Keratinocyte (primary cell): ENCODE measurements around the gene LRP1B. TPM values are rescaled to one million over a fixed set of nuclear protein-coding genes. Genes with fewer than 3 reads are reported as not detected.

Source experiments
- DNase-seq: peaks from one replicate; pipeline ENCODE4 v3.0.0-alpha.2; 2011; ENCODE audit warnings: low read depth, missing footprints, low spot score
- FAIRE-seq: peaks from 2 replicates; lab custom pipeline; 2011; peaks lifted over from hg19 to GRCh38; lab: Jason Lieb, UNC
- H2AFZ ChIP-seq: 2 replicates; pipeline ENCODE4 v1.6.0; 2012; ENCODE audit warnings: low read length, control low read depth, inconsistent platforms; ENCODE audit not compliant: control insufficient read depth
- H3K27ac ChIP-seq: 2 replicates; pipeline ENCODE4 v1.5.1; 2011; ENCODE audit warnings: low read length; ENCODE audit not compliant: control insufficient read depth, insufficient read depth
- H3K27me3 ChIP-seq: 3 replicates; pipeline ENCODE4 v1.6.0; 2011; ENCODE audit warnings: low read length; ENCODE audit not compliant: control insufficient read depth, insufficient read depth; ENCODE audit errors: extremely low read depth
- H3K36me3 ChIP-seq, 2 experiments: 2 replicates in 1 of 2; 3 replicates in 1 of 2; pipeline ENCODE4 v1.5.1; 2011; ENCODE audit warnings: low read length in 2 of 2, mild to moderate bottlenecking in 1 of 2; ENCODE audit not compliant: control insufficient read depth in 2 of 2, insufficient read depth in 2 of 2; ENCODE audit errors: extremely low read depth in 1 of 2
- H3K4me1 ChIP-seq: 3 replicates; pipeline ENCODE4 v1.5.1; 2011; ENCODE audit warnings: low read length; ENCODE audit not compliant: control insufficient read depth, insufficient read depth; ENCODE audit errors: extremely low read depth
- H3K4me2 ChIP-seq: 3 replicates; pipeline ENCODE4 v1.6.0; 2011; ENCODE audit warnings: low read depth, low read length; ENCODE audit not compliant: control insufficient read depth, insufficient read depth; ENCODE audit errors: extremely low read depth
- H3K4me3 ChIP-seq, 3 experiments: fragments of 200-600 bp in 1 of 3; sonication (generic) in 1 of 3; 2 replicates in 2 of 3; 3 replicates in 1 of 3; pipeline ENCODE4 v1.5.1; 2011 to 2016; ENCODE audit warnings: low read length in 3 of 3, mild to moderate bottlenecking in 3 of 3, control low read depth in 2 of 3, inconsistent platforms in 1 of 3, low read depth in 1 of 3, mixed read lengths in 1 of 3, mixed run types in 1 of 3, moderate library complexity in 1 of 3; ENCODE audit not compliant: control insufficient read depth in 2 of 3, insufficient read depth in 2 of 3; ENCODE audit errors: extremely low read depth in 1 of 3
- H3K79me2 ChIP-seq: 2 replicates; pipeline ENCODE4 v1.6.0; 2012; ENCODE audit warnings: low read length; ENCODE audit not compliant: control insufficient read depth, insufficient read depth
- H3K9ac ChIP-seq: 3 replicates; pipeline ENCODE4 v1.6.0; 2011; ENCODE audit warnings: low read length; ENCODE audit not compliant: control insufficient read depth, insufficient read depth; ENCODE audit errors: extremely low read depth
- H3K9me1 ChIP-seq: 3 replicates; pipeline ENCODE4 v1.6.0; 2011; ENCODE audit warnings: low read length; ENCODE audit not compliant: control insufficient read depth, insufficient read depth; ENCODE audit errors: extremely low read depth
- H3K9me3 ChIP-seq: 2 replicates; pipeline ENCODE4 v1.5.1; 2012; ENCODE audit warnings: low read depth, low read length; ENCODE audit not compliant: control insufficient read depth
- H4K20me1 ChIP-seq: 3 replicates; pipeline ENCODE4 v1.6.0; 2011; ENCODE audit warnings: low read length; ENCODE audit not compliant: control insufficient read depth, insufficient read depth; ENCODE audit errors: extremely low read depth
- CTCF ChIP-seq, 3 experiments: IDR thresholded peaks in 1 of 3; conservative IDR thresholded peaks in 1 of 3; optimal IDR thresholded peaks in 1 of 3; 2 replicates in 2 of 3; 3 replicates in 1 of 3; pipeline versions ENCODE3 to v1.5.1; 2011; ENCODE audit warnings: low read length in 3 of 3, mild to moderate bottlenecking in 3 of 3, moderate library complexity in 2 of 3, control low read depth in 1 of 3, inconsistent platforms in 1 of 3; ENCODE audit not compliant: insufficient read depth in 2 of 3; ENCODE audit errors: extremely low read depth in 1 of 3
- EZH2 ChIP-seq: IDR thresholded peaks from one replicate; pipeline ENCODE4 v1.6.1; 2012; ENCODE audit warnings: inconsistent platforms, mild to moderate bottlenecking, low read length, moderate library complexity
- dilution Hi-C: fragments of 300-500 bp; cut with MboI; formaldehyde crosslinking; loops from one replicate; pipeline ENCODE4 v1.7.0; 2020; ENCODE audit warnings: low sequenced_read_pairs; ENCODE audit not compliant: extremely low pct_ligation_motif_present
- polyA plus RNA-seq, 5 experiments: library from polyadenylated mRNA; depleted of rRNA in 3 of 5; stranded (reverse) in 3 of 5; stranded (forward) in 1 of 5; unstranded in 1 of 5; fragments of >200 nt; gene quantifications; 1 replicate in 1 of 5; 2 replicates in 3 of 5; 3 replicates in 1 of 5; pipeline versions ENCODE4 v1.2.1 to v1.2.3, GENCODE V29; 2011 to 2012; ENCODE audit warnings: missing spikeins in 2 of 5, low read depth in 1 of 5, low replicate concordance in 1 of 5

LRP1B gene
- polyA plus RNA-seq, 1 donor (not counting 4 experiments of a cell fraction or from before 2014, with no cell fraction given): not detected

GRCh38 chr2:141652308-141652707 lies 478.5 kb downstream of the LRP1B start:
- no peak for TF ChIP-seq EZH2
- no peak for TF ChIP-seq CTCF (optimal IDR thresholded peaks at IDR 0.05 in 1 of 3, IDR thresholded peaks at IDR 0.05 in 1 of 3, conservative IDR thresholded peaks at IDR 0.05 in 1 of 3; ENCODE audit: extremely low read depth in 1 of 3, insufficient read depth in 2 of 3, low read length in 3 of 3)
- no peaks in the 10 kb centered on the region for H3K79me2 ChIP-seq
- H3K36me3 ChIP-seq: no peaks in the 10 kb centered on the region
- dilution Hi-C loops: no loop called here
- no peak overlapping the region for H3K9ac ChIP-seq
- no peaks in the 10 kb centered on the region for H3K4me1 ChIP-seq
- H3K4me3 ChIP-seq: no peak overlapping the region
- no peak overlapping the region for H3K27ac ChIP-seq
- H4K20me1 ChIP-seq: no peaks in the 10 kb centered on the region
- H3K27me3 ChIP-seq: no peaks in the 10 kb centered on the region
- H2AFZ ChIP-seq: no peak overlapping the region
- no peaks in the 10 kb centered on the region for H3K9me3 ChIP-seq
- H3K9me1 ChIP-seq: no peaks in the 10 kb centered on the region
- no peak overlapping the region for H3K4me2 ChIP-seq
- FAIRE-seq (no peak), DNase-seq (no peak)

- Histone ChIP-seq H3K36me3 (no peaks in the 10 kb centered on the region), H3K27me3 (no peaks in the 10 kb centered on the region), H3K79me2 (no peaks in the 10 kb centered on the region), H3K4me1 (no peaks in the 10 kb centered on the region), H2AFZ (no peak overlapping the region), H4K20me1 (no peaks in the 10 kb centered on the region), H3K4me3 (no peak overlapping the region), H3K9me3 (no peaks in the 10 kb centered on the region), H3K4me2 (no peak overlapping the region), H3K9me1 (no peaks in the 10 kb centered on the region), H3K9ac (no peak overlapping the region), H3K27ac (no peak overlapping the region)
- FAIRE-seq: no peak
- dilution Hi-C loops: no loop called here
- no peak for TF ChIP-seq CTCF (optimal IDR thresholded peaks at IDR 0.05 in 1 of 3, IDR thresholded peaks at IDR 0.05 in 1 of 3, conservative IDR thresholded peaks at IDR 0.05 in 1 of 3; ENCODE audit: extremely low read depth in 1 of 3, insufficient read depth in 2 of 3, low read length in 3 of 3)
- DNase-seq: no peak
Observed at GRCh38 chr2:141647353-141647752, 483.5 kb downstream of the LRP1B start.
